Activated CD4-positive, alpha-beta T cell treated with anti-CD3 and anti-CD28 coated beads, Interleukin-2, amount 50 U/mL, for 4 hours (primary cell): ENCODE data around the gene GBP2.

Source experiments
- DNase-seq, 2 experiments: peaks; one replicate each; pipeline ENCODE4 v3.0.0-alpha.2; 2020

GBP2 gene

DNA sequence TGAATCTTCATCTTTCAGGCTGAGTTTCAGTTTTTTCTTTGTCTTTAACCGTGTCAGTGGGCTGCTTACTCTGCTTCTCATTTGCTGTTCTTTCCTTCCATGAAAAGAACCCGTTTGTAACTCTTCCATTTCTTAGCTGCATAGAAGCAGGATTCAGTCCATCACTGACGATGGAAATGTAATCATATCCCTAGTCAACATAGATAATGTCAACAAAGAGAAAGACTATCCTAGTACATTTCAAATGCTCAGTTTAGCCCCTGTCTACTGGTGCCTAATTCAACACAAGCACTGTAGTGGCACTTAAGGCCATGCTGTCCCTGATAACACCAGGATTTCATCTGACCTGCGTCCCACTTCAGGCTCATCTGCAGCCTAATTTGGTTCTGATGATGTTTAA lies 61.3 kb downstream of the GBP2 start:
- no peak for DNase-seq

DNA sequence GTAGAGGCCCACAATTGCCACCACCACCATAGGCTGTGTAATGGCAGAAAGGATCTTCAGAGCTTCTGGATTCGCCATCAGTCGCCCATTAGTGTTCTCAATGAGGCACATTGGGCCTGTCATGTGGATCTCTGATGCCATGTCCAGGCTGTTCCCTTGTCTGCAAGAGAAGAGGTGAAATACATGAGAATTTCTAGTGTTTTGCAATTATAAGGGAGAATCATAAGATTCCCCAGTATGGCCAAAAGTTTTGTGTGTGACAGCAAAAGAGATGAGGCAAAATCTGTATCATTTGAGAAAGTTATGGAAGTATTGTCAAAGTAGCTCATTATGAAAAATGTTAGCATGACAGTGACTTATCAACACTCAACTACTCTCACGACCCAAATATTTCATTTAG lies 62.8 kb downstream of the GBP2 start:
- DNase-seq: no peak

- DNase-seq: no peak
These were observed 65.8 kb downstream of the GBP2 start for GRCh38 chr1:89060091-89060490.
